Endothelial cell of umbilical vein (primary cell): ENCODE results near the gene DIAPH1. TPM values are rescaled to one million over a fixed set of nuclear protein-coding genes. Genes with fewer than 3 reads are reported as not detected.

Experiments
- BruUV-seq: library from RNA; stranded (reverse); fragments of 400-500 nt; replicated peaks from 2 replicates; lab custom pipeline; 2021; lab: Mats Ljungman, UMichigan
- CTCF ChIA-PET: fragments of 300-600, 350-600 bp; sonication (Branson Sonifier 250); formaldehyde crosslinking; loops from one replicate; lab custom pipeline; 2021; ENCODE audit warnings: antibody characterized with exemption, inconsistent platforms; lab: Charles Lee
- POLR2A ChIA-PET: fragments of 300-600, 350-600 bp; sonication (Branson Sonifier 250); formaldehyde crosslinking; loops from one replicate; lab custom pipeline; 2021; ENCODE audit warnings: antibody characterized with exemption, inconsistent platforms; lab: Charles Lee
- DNase-seq: peaks from one replicate; pipeline ENCODE4 v3.0.0-alpha.2; 2011; ENCODE audit warnings: low read depth, low spot score
- FAIRE-seq: peaks from 2 replicates; lab custom pipeline; 2011; peaks lifted over from hg19 to GRCh38; lab: Jason Lieb, UNC
- H2AFZ ChIP-seq: 2 replicates; pipeline ENCODE4 v1.6.0; 2012; ENCODE audit warnings: low read depth, low read length, control low read depth, inconsistent platforms
- H3K27ac ChIP-seq: 2 replicates; pipeline ENCODE4 v1.5.1; 2011; ENCODE audit warnings: low read depth, mild to moderate bottlenecking, control low read depth, low read length, moderate library complexity; ENCODE audit not compliant: insufficient read depth
- H3K27me3 ChIP-seq, 2 experiments: 2 replicates each; pipeline versions ENCODE4 v1.6.0 to v1.6.1; 2011; ENCODE audit warnings: low read length in 2 of 2, mixed read lengths in 1 of 2; ENCODE audit not compliant: control insufficient read depth in 2 of 2, insufficient read depth in 2 of 2
- H3K36me3 ChIP-seq, 2 experiments: 2 replicates in 1 of 2; 3 replicates in 1 of 2; pipeline ENCODE4 v1.5.1; 2011; ENCODE audit warnings: low read length in 2 of 2, mild to moderate bottlenecking in 1 of 2, moderate library complexity in 1 of 2; ENCODE audit not compliant: control insufficient read depth in 2 of 2, insufficient read depth in 2 of 2; ENCODE audit errors: extremely low read depth in 1 of 2
- H3K4me1 ChIP-seq: 3 replicates; pipeline ENCODE4 v1.5.1; 2011; ENCODE audit warnings: mild to moderate bottlenecking, low read length; ENCODE audit not compliant: control insufficient read depth, insufficient read depth; ENCODE audit errors: extremely low read depth
- H3K4me2 ChIP-seq: 2 replicates; pipeline ENCODE4 v1.6.1; 2011; ENCODE audit warnings: low read length, control low read depth, mixed read lengths; ENCODE audit not compliant: insufficient read depth
- H3K4me3 ChIP-seq, 3 experiments: fragments of 200-600 bp in 1 of 3; sonication (generic), shearing (Covaris generic) in 1 of 3; replicated peaks in 1 of 3; 2 replicates each; pipeline ENCODE4 v1.5.1; 2011 to 2016; ENCODE audit warnings: control low read depth in 3 of 3, low read length in 3 of 3, mild to moderate bottlenecking in 2 of 3, inconsistent platforms in 1 of 3, low read depth in 1 of 3, moderate library complexity in 1 of 3; ENCODE audit not compliant: insufficient read depth in 1 of 3
- H3K79me2 ChIP-seq: 2 replicates; pipeline ENCODE4 v1.6.0; 2012; ENCODE audit warnings: low read length, inconsistent platforms; ENCODE audit not compliant: control insufficient read depth, insufficient read depth
- H3K9ac ChIP-seq: replicated peaks from 2 replicates; pipeline ENCODE3; 2011; ENCODE audit warnings: low read length, control low read depth; ENCODE audit not compliant: insufficient read depth; ENCODE audit errors: extremely low read depth
- H3K9me1 ChIP-seq: replicated peaks from 3 replicates; pipeline ENCODE4 v1.6.0; 2011; ENCODE audit warnings: mild to moderate bottlenecking, low read length; ENCODE audit not compliant: control insufficient read depth, insufficient read depth; ENCODE audit errors: extremely low read depth
- H3K9me3 ChIP-seq: replicated peaks from 2 replicates; pipeline ENCODE4 v1.5.1; 2012; ENCODE audit warnings: low read length, inconsistent platforms; ENCODE audit not compliant: control insufficient read depth, insufficient read depth
- H4K20me1 ChIP-seq: replicated peaks from 2 replicates; pipeline ENCODE3; 2011; ENCODE audit warnings: mild to moderate bottlenecking, low read length; ENCODE audit not compliant: control insufficient read depth, insufficient read depth; ENCODE audit errors: extremely low read depth
- EZH2 ChIP-seq: IDR thresholded peaks from 2 replicates; pipeline ENCODE4 v1.6.1; 2012; ENCODE audit warnings: borderline replicate concordance, low read depth, mild to moderate bottlenecking, moderate library complexity, low read length, inconsistent platforms; ENCODE audit not compliant: severe bottlenecking
- FOS ChIP-seq: IDR thresholded peaks from 2 replicates; pipeline ENCODE4 v1.6.1; 2011; ENCODE audit warnings: mild to moderate bottlenecking, low read length, moderate library complexity, borderline replicate concordance; ENCODE audit not compliant: insufficient read depth
- GATA2 ChIP-seq: IDR thresholded peaks from 2 replicates; pipeline ENCODE4 v1.7.0; 2011; ENCODE audit warnings: low read depth, mild to moderate bottlenecking, moderate library complexity, mixed read lengths, low read length; ENCODE audit not compliant: insufficient read length, insufficient read depth
- JUN ChIP-seq: IDR thresholded peaks from 2 replicates; pipeline ENCODE4 v1.6.1; 2011; ENCODE audit warnings: borderline replicate concordance, low read depth; ENCODE audit not compliant: insufficient read length, insufficient read depth
- MYC ChIP-seq: IDR thresholded peaks from one replicate; pipeline ENCODE4 v1.6.1; 2011; ENCODE audit warnings: mild to moderate bottlenecking, low read depth, low read length
- POLR2A ChIP-seq: IDR thresholded peaks from 2 replicates; pipeline ENCODE4 v1.6.1; 2012; ENCODE audit warnings: low read depth, mild to moderate bottlenecking, control low read depth, low read length
- POLR2AphosphoS5 ChIP-seq: IDR thresholded peaks from 2 replicates; pipeline ENCODE4 v1.6.1; 2012; ENCODE audit warnings: low read depth, mild to moderate bottlenecking, control low read depth, low read length, moderate library complexity; ENCODE audit not compliant: insufficient read depth
- dilution Hi-C: fragments of 300-500 bp; cut with MboI; formaldehyde crosslinking; loops from one replicate; pipeline ENCODE4 v1.15.0; 2019; ENCODE audit warnings: low sequenced_read_pairs; ENCODE audit not compliant: extremely low pct_ligation_motif_present
- intact Hi-C: fragments of 100-400 bp; cut with micrococcal nuclease; formaldehyde crosslinking; loops from one replicate; pipeline ENCODE4 v1.10.0; 2022
- polyA plus RNA-seq, 4 experiments: library from polyadenylated mRNA; depleted of rRNA in 3 of 4; stranded (reverse) in 3 of 4; unstranded in 1 of 4; fragments of >200 nt; gene quantifications; 2 replicates each; pipeline versions ENCODE4 v1.2.1 to v1.2.3, GENCODE V29; 2011 to 2012; ENCODE audit warnings: missing spikeins in 1 of 4
- total RNA-seq: library from RNA; stranded (reverse); gene quantifications from 2 replicates; pipeline ENCODE4 v1.2.3, GENCODE V29; 2021
- TF ChIP-seq, protein P1 (sequence below): IDR thresholded peaks from 2 replicates; pipeline ENCODE4 v1.6.1; 2011; ENCODE audit not compliant: insufficient read depth, insufficient read length
- TF ChIP-seq, protein P2 (sequence below), 2 donors: IDR thresholded peaks; 1 replicate in 1 of 2; 2 replicates in 1 of 2; pipeline ENCODE4 v1.5.1; 2011; ENCODE audit warnings: low read length in 2 of 2, mild to moderate bottlenecking in 2 of 2, moderate library complexity in 2 of 2, control low read depth in 1 of 2, inconsistent platforms in 1 of 2, low read depth in 1 of 2; ENCODE audit not compliant: insufficient read depth in 1 of 2; ENCODE audit errors: extremely low read depth in 1 of 2

DIAPH1 gene
- total and polyA plus RNA-seq, 2 donors (not counting 3 experiments of a cell fraction or from before 2014, with no cell fraction given) = 68.6 to 105 TPM

DNA sequence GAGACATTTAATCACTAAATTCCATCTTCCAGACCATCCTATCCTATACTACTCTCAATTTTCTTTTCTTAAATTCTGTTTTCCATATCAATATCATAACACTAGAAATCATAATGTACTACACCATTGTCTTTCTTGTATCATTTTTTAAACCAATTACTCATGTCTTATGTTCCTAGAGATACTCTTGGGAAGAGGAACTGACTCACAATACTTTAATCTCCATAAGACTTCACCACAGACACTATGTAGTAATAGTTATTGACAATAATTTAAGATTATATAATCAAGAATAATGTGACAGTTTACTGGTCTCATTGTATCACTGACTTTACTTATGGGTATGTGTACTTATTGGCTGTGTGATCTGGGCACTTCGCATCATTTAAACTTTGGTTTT lies 86.1 kb downstream of the DIAPH1 start:
- DNase-seq (peak; percentile 30), FAIRE-seq (no peak)
- BruUV-seq = no TSS peak
- Histone ChIP-seq H2AFZ (no peak overlapping the region), H3K36me3 (peaks cover 0 to 8% of the 10 kb centered on the region in 2 experiments), H3K27ac (no peak overlapping the region), H3K4me1 (peaks cover 5% of the 10 kb centered on the region), H3K9ac (no peak overlapping the region), H3K27me3 (no peaks in the 10 kb centered on the region), H3K9me1 (no peaks in the 10 kb centered on the region), H3K79me2 (no peaks in the 10 kb centered on the region), H4K20me1 (no peaks in the 10 kb centered on the region), H3K4me3 (no peak overlapping the region), H3K4me2 (no peak overlapping the region), H3K9me3 (no peaks in the 10 kb centered on the region)
- intact Hi-C loops = no loop called here
- CTCF ChIA-PET = interaction anchor here (1.2 to 3.4 kb wide), 6 partner anchors 8 to 125 kb away, joined by 4 to 17 read pairs (median 7); partner anchors contain the start of genes PCDHGA12 and PCDHGB6
- TF ChIP-seq MYC (no peak), FOS (peak; percentile 48), POLR2A (no peak)
- POLR2A ChIA-PET = no interaction called here
- dilution Hi-C loops = no loop called here

DNA sequence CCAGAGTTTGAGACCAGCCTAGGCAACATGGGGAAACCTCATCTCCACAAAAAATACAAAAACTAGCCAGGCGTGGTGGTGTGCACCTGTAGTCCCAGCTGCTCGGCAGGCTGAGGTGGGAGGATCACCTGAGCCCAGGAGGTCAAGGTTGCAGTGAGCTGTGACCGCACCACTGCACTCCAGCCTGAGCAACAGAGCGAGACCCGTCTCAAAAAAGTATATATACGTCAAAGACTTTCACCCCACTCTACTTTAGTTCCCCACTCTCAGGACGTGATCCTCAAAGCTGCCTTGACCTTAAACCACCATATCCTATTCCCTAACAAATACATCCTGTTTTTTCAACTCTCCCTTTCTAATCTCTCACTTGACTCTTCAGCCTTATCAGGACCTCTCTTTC lies 88.9 kb downstream of the DIAPH1 start:
- FAIRE-seq (no peak), DNase-seq (no peak)
- Histone ChIP-seq H3K27me3 (no peaks in the 10 kb centered on the region), H3K4me2 (no peak overlapping the region), H3K79me2 (no peaks in the 10 kb centered on the region), H4K20me1 (no peaks in the 10 kb centered on the region), H3K36me3 (peaks cover 4 to 16% of the 10 kb centered on the region in 2 experiments), H3K9me1 (no peaks in the 10 kb centered on the region), H3K4me1 (peaks cover 5% of the 10 kb centered on the region), H3K4me3 (no peak overlapping the region), H3K9ac (no peak overlapping the region), H2AFZ (no peak overlapping the region), H3K27ac (no peak overlapping the region), H3K9me3 (no peaks in the 10 kb centered on the region)
- no TSS peak for BruUV-seq
- TF ChIP-seq MYC = no peak
- no peak for TF ChIP-seq POLR2A
- TF ChIP-seq FOS = no peak
- TF ChIP-seq GATA2 = no peak
- TF ChIP-seq, protein P1, sequence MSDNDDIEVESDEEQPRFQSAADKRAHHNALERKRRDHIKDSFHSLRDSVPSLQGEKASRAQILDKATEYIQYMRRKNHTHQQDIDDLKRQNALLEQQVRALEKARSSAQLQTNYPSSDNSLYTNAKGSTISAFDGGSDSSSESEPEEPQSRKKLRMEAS = no peak
- TF ChIP-seq, protein P2, sequence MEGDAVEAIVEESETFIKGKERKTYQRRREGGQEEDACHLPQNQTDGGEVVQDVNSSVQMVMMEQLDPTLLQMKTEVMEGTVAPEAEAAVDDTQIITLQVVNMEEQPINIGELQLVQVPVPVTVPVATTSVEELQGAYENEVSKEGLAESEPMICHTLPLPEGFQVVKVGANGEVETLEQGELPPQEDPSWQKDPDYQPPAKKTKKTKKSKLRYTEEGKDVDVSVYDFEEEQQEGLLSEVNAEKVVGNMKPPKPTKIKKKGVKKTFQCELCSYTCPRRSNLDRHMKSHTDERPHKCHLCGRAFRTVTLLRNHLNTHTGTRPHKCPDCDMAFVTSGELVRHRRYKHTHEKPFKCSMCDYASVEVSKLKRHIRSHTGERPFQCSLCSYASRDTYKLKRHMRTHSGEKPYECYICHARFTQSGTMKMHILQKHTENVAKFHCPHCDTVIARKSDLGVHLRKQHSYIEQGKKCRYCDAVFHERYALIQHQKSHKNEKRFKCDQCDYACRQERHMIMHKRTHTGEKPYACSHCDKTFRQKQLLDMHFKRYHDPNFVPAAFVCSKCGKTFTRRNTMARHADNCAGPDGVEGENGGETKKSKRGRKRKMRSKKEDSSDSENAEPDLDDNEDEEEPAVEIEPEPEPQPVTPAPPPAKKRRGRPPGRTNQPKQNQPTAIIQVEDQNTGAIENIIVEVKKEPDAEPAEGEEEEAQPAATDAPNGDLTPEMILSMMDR (IDR thresholded peaks at IDR 0.05; ENCODE audit: extremely low read depth in 1 of 2, insufficient read depth in 1 of 2, low read depth in 1 of 2, low read length in 2 of 2) = no peak
- TF ChIP-seq JUN = no peak
- no peak for TF ChIP-seq EZH2
- no peak for TF ChIP-seq POLR2AphosphoS5
- dilution Hi-C loops = no loop called here
- POLR2A ChIA-PET = no interaction called here
- intact Hi-C loops = no loop called here
- CTCF ChIA-PET = interaction anchor here (10.9 kb wide), 1 partner anchor 100 kb away, joined by 308 read pairs; the partner anchor contains the start of gene PCDHGA12
